Measurements from ENCODE around the gene KXD1. TPM values are rescaled to one million over a fixed set of nuclear protein-coding genes. Genes with fewer than 3 reads are reported as not detected.

Gene KXD1
- polyA plus RNA-seq, 1 of the 3 experiments (the other 2 are of a cell fraction), result 151 TPM

DNA sequence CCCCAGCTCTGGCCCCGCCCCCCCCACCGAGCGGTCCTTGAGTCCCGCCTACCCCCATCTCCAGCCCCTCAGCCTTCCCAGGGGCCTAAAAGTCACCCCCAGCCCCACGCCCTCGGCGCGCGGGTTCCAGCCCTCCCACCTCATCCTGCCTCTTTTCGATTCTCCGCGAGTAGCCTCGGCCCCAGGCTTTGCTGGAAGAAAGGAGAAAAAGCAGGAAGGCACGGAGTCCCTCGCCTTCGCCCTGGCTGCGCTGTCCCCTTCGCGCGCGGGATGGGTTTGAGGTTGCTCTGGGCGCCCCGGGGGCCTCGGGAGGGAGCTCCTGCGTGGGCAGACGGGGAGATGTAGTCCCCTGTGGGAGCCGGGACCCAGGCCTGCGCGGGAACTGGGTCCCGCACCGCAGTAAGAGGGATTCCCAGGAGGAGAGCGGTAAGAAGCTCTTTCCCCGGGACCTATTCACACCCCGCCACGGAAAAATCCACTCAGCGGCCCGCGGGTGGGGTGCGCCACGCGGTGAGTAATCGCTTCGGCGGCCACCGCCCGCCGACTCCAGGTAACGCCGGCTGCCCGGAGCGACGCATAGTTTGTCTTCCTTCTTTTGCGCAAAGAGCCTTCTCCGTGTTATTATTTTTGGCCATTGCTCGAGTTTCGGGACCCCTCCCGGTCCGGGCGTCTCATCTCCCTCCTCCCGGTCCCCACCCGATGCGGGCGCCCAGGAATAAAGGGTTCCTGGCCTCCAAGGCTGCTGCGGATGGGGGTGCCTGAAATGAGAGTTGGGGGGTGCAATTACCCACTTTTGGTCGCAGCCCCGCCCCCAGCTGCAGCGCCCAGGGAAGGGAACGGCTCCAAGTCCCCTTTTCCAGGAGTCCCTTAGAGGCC, 49.8 kb downstream of the KXD1 start:
- Histone ChIP-seq H3F3A (replicated peaks; ENCODE audit: insufficient read depth) (peaks cover 27% of the 10 kb centered on the region), H3K9ac (no peak overlapping the region), H3K27me3 (ENCODE audit: insufficient read depth) (peaks cover 69% of the 10 kb centered on the region), H3K4me2 (peak overlapping the region; percentile 66; the same call in 1 of the 2 replicates), H4K20me1 (ENCODE audit: insufficient read depth) (no peaks in the 10 kb centered on the region), H3K36me3 (replicated peaks in 1 of 2; ENCODE audit: control insufficient read depth in 1 of 2, insufficient read depth in 2 of 2, low read length in 1 of 2) (no peaks in the 10 kb centered on the region), H3K9me3 (no peaks in the 10 kb centered on the region), H3K79me2 (ENCODE audit: insufficient read depth) (no peaks in the 10 kb centered on the region), H3K4me3 (ENCODE audit: low read depth in 2 of 2, low read length in 1 of 2) (peak overlapping the region in 1 of 2 experiments; percentile 35; a peak in 2 of 4 replicates), H3K27ac (ENCODE audit: low read depth in 2 of 2, low read length in 1 of 2) (no peak overlapping the region), H3K9me2 (no peaks in the 10 kb centered on the region), H2AFZ (ENCODE audit: low read depth) (no peak overlapping the region), H3K4me1 (ENCODE audit: control insufficient read depth in 1 of 2, insufficient read depth in 2 of 2, low read depth in 1 of 2, low read length in 1 of 2) (peaks cover 14 to 15% of the 10 kb centered on the region in 2 experiments; a peak in 2 of 4 replicates)
- TF ChIP-seq MEF2A (IDR thresholded peaks at IDR 0.05; ENCODE audit: borderline replicate concordance, low read depth), result no peak
- TF ChIP-seq GATA2 (CRISPR knock-in tag; IDR thresholded peaks at IDR 0.05), result no peak
- TF ChIP-seq SMC3 (IDR thresholded peaks at IDR 0.05; ENCODE audit: low read depth, low read length), result no peak
- TF ChIP-seq, protein P1, sequence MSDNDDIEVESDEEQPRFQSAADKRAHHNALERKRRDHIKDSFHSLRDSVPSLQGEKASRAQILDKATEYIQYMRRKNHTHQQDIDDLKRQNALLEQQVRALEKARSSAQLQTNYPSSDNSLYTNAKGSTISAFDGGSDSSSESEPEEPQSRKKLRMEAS (IDR thresholded peaks at IDR 0.05; ENCODE audit: low read depth), result no peak
- TF ChIP-seq RCOR1 (IDR thresholded peaks at IDR 0.05; ENCODE audit: low read length), result no peak
- no peak for TF ChIP-seq RAD21 (IDR thresholded peaks at IDR 0.05; ENCODE audit: low read length)
- TF ChIP-seq RXRA (IDR thresholded peaks at IDR 0.05; ENCODE audit: borderline replicate concordance, low read depth), result no peak
- peak; percentile 32 for DNase-seq
- CTCF ChIA-PET, result interaction anchor here (1.0 to 1.8 kb wide), 4 partner anchors 13 to 239 kb away, joined by 3 to 6 read pairs (median 4); no protein-coding TSS in a partner anchor
- WGBS (ENCODE audit: low lambda C conversion rate), result 3% methylated on average over 39 of the region's 68 CpGs
- POLR2A ChIA-PET, result no interaction called here

DNA sequence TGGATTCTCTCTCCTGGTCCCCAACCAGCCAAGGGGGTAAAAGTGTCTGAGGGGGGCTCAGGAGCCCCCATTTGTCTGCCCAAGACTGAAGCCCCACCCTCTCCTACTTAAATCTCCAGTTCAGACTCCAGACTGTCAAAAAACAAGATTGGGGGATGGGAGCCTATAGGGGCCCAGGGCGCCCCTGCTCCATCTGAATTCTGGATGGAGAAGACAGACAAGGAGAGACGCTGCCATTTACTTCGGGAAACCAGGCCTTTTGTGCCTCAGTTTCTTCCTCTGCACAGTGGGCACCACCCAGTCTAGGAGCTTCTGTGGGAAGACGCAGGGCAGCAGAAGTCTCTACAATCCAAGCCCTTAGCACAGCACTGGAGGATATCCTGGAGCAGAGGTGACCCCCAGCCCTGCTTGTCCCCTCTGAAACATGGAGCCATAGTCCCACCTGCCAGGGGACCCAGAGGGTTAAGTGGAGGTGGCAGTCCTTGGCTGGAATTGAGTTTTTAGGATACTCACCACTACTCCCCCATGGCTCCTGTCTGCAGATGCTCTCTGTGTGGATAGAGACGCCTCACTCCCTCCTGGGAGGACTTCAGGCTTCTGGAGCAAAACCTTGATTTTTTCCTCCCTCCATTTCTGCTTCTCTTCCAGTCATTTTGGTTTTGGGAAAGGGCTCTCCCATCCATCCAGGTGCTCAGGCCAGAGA, 50.6 kb downstream of the KXD1 start:
- Histone ChIP-seq H2AFZ (ENCODE audit: low read depth) (no peak overlapping the region), H3K36me3 (replicated peaks in 1 of 2; ENCODE audit: control insufficient read depth in 1 of 2, insufficient read depth in 2 of 2, low read length in 1 of 2) (no peaks in the 10 kb centered on the region), H3K27me3 (ENCODE audit: insufficient read depth) (peaks cover 70% of the 10 kb centered on the region), H3K4me3 (ENCODE audit: low read depth in 2 of 2, low read length in 1 of 2) (no peak overlapping the region), H3K79me2 (ENCODE audit: insufficient read depth) (no peaks in the 10 kb centered on the region), H3K9ac (no peak overlapping the region), H3K4me2 (peak overlapping the region; percentile 66; the same call in 1 of the 2 replicates), H4K20me1 (ENCODE audit: insufficient read depth) (no peaks in the 10 kb centered on the region), H3K9me3 (no peaks in the 10 kb centered on the region), H3F3A (replicated peaks; ENCODE audit: insufficient read depth) (peaks cover 20% of the 10 kb centered on the region), H3K4me1 (ENCODE audit: control insufficient read depth in 1 of 2, insufficient read depth in 2 of 2, low read depth in 1 of 2, low read length in 1 of 2) (peaks cover 15 to 17% of the 10 kb centered on the region in 2 experiments; a peak in 2 of 4 replicates), H3K9me2 (no peaks in the 10 kb centered on the region), H3K27ac (ENCODE audit: low read depth in 2 of 2, low read length in 1 of 2) (no peak overlapping the region)
- TF ChIP-seq, protein P1 (IDR thresholded peaks at IDR 0.05; ENCODE audit: low read depth), result no peak
- no peak for TF ChIP-seq MXI1 (IDR thresholded peaks at IDR 0.05; ENCODE audit: low read depth, low read length)
- TF ChIP-seq ZBTB33 (IDR thresholded peaks at IDR 0.05; ENCODE audit: borderline replicate concordance, low read depth), result no peak
- TF ChIP-seq USF1 (IDR thresholded peaks at IDR 0.05; ENCODE audit: borderline replicate concordance, low read depth), result no peak
- TF ChIP-seq, protein P2, sequence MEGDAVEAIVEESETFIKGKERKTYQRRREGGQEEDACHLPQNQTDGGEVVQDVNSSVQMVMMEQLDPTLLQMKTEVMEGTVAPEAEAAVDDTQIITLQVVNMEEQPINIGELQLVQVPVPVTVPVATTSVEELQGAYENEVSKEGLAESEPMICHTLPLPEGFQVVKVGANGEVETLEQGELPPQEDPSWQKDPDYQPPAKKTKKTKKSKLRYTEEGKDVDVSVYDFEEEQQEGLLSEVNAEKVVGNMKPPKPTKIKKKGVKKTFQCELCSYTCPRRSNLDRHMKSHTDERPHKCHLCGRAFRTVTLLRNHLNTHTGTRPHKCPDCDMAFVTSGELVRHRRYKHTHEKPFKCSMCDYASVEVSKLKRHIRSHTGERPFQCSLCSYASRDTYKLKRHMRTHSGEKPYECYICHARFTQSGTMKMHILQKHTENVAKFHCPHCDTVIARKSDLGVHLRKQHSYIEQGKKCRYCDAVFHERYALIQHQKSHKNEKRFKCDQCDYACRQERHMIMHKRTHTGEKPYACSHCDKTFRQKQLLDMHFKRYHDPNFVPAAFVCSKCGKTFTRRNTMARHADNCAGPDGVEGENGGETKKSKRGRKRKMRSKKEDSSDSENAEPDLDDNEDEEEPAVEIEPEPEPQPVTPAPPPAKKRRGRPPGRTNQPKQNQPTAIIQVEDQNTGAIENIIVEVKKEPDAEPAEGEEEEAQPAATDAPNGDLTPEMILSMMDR (IDR thresholded peaks at IDR 0.05), result no peak
- no peak for TF ChIP-seq SMC3 (IDR thresholded peaks at IDR 0.05; ENCODE audit: low read depth, low read length)
- TF ChIP-seq RCOR1 (IDR thresholded peaks at IDR 0.05; ENCODE audit: low read length), result no peak
- POLR2A ChIA-PET, result no interaction called here
- WGBS (ENCODE audit: low lambda C conversion rate), result 61% methylated on average over 5 of the region's 5 CpGs
- peak; percentile 29 for DNase-seq
- CTCF ChIA-PET, result interaction anchor here (1.0 to 1.4 kb wide), 3 partner anchors 18 to 239 kb away, joined by 3 to 4 read pairs (median 4); no protein-coding TSS in a partner anchor

All from SK-N-SH (cell line).